CD4-positive, alpha-beta memory T cell (primary cell): ENCODE measurements around the gene EN1. TPM values are rescaled to one million over a fixed set of nuclear protein-coding genes. Genes with fewer than 3 reads are reported as not detected.
A peak's percentile ranks its signal among the peaks of the same experiment; 100 is the strongest.

Experiments
- CTCF ChIA-PET: fragments of 350-600 bp; sonication (Branson Sonifier 250); formaldehyde crosslinking; loops from one replicate; lab custom pipeline; 2021; ENCODE audit warnings: inconsistent platforms; ENCODE audit not compliant: partially characterized antibody; lab: Charles Lee
- POLR2A ChIA-PET: fragments of 350-600 bp; sonication (Branson Sonifier 250); formaldehyde crosslinking; loops from one replicate; lab custom pipeline; 2021; ENCODE audit not compliant: partially characterized antibody; lab: Charles Lee
- DNase-seq, 5 donors: peaks; one replicate each; pipeline versions ENCODE4 v3.0.0 to v3.0.0-alpha.2; 2020 to 2022; ENCODE audit warnings: mixed read lengths in 1 of 5
- H3K27ac ChIP-seq: one replicate; pipeline ENCODE4 v1.7.0; 2013; ENCODE audit warnings: low read depth, low read length
- H3K27me3 ChIP-seq: 2 replicates; pipeline ENCODE4 v1.7.0; 2013; ENCODE audit warnings: mild to moderate bottlenecking, low read length, moderate library complexity; ENCODE audit not compliant: insufficient read depth
- H3K36me3 ChIP-seq: 2 replicates; pipeline ENCODE4 v1.7.0; 2013; ENCODE audit warnings: mild to moderate bottlenecking, low read length, moderate library complexity; ENCODE audit not compliant: insufficient read depth
- H3K4me1 ChIP-seq: 2 replicates; pipeline ENCODE4 v1.7.0; 2013; ENCODE audit warnings: mild to moderate bottlenecking, low read length, moderate library complexity; ENCODE audit not compliant: insufficient read depth
- H3K4me3 ChIP-seq, 2 donors: one replicate each; pipeline ENCODE4 v1.7.0; 2013; ENCODE audit warnings: low read length in 2 of 2, mild to moderate bottlenecking in 1 of 2
- H3K9me3 ChIP-seq, 2 donors: one replicate each; pipeline ENCODE4 v1.7.0; 2013; ENCODE audit warnings: low read length in 2 of 2, control low read depth in 1 of 2; ENCODE audit not compliant: control insufficient read depth in 1 of 2
- H3K27ac Mint-ChIP-seq, 7 donors: one replicate each; pipeline ENCODE4 v1.8.0; 2020 to 2021; ENCODE audit warnings: mixed read lengths in 7 of 7, mild to moderate bottlenecking in 6 of 7, inconsistent platforms in 3 of 7, moderate library complexity in 3 of 7
- H3K27me3 Mint-ChIP-seq, 2 donors: one replicate each; pipeline ENCODE4 v1.8.0; 2020 to 2021; ENCODE audit warnings: mixed read lengths in 2 of 2
- H3K36me3 Mint-ChIP-seq, 2 donors: one replicate each; pipeline ENCODE4 v1.8.0; 2020 to 2021; ENCODE audit warnings: mixed read lengths in 2 of 2, inconsistent platforms in 1 of 2, mild to moderate bottlenecking in 1 of 2
- H3K4me1 Mint-ChIP-seq, 4 donors: one replicate each; pipeline ENCODE4 v1.8.0; 2020 to 2021; ENCODE audit warnings: mixed read lengths in 4 of 4, mild to moderate bottlenecking in 1 of 4
- H3K4me3 Mint-ChIP-seq, 8 donors: one replicate each; pipeline ENCODE4 v1.8.0; 2020 to 2021; ENCODE audit warnings: mixed read lengths in 8 of 8, mild to moderate bottlenecking in 7 of 8, moderate library complexity in 6 of 8, inconsistent platforms in 3 of 8
- H3K9me3 Mint-ChIP-seq, 8 donors: one replicate each; pipeline ENCODE4 v1.8.0; 2020 to 2021; ENCODE audit warnings: mixed read lengths in 8 of 8, mild to moderate bottlenecking in 5 of 8, inconsistent platforms in 3 of 8, moderate library complexity in 1 of 8
- intact Hi-C: fragments of 100-400 bp; cut with micrococcal nuclease; formaldehyde crosslinking; loops from one replicate; pipeline ENCODE4 v1.15.1; 2023
- polyA plus RNA-seq, 2 donors: library from polyadenylated mRNA; unstranded; fragments of 300-500 nt; fragmentation: Illumina TruSeq; gene quantifications; one replicate each; pipeline ENCODE4 v1.2.3, GENCODE V29; 2021
- total RNA-seq, 2 experiments: library from RNA; stranded (reverse); gene quantifications; one replicate each; pipeline ENCODE4 v1.2.3, GENCODE V29; 2021

Gene EN1
- total and polyA plus RNA-seq, 4 experiments from 2014 or later, result not detected

DNA sequence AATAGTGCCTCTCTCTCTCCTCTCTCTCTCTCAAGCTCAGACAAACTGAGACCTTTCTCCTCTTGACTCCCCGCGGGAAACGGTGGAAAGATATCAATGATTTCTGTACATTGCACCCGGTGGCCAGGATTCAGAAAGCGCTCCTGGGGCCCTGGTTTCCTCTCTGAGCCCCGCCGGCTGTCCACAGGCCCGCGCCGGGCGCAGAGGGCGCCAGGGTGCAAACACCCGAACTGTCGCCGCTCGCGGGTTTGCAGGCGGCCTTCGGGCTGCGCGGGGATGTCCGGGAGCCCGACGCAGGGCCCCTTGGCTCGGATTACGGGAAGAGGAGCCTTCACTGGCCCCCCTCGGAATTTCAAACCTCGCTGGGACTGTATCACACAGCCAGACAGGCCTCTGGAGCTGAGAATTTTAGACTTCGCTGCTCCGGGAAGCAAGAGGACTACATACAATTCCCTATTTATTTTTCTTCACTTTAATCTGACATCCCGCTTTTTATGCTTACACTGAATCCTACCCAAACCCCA is 5.2 kb upstream of the EN1 start:
- Histone ChIP-seq H3K9me3 (no peaks in the 10 kb centered on the region), H3K4me3 (no peak overlapping the region), H3K4me1 (peaks cover 19% of the 10 kb centered on the region), H3K27me3 (peaks cover 55% of the 10 kb centered on the region), H3K36me3 (no peaks in the 10 kb centered on the region), H3K27ac (no peak overlapping the region)
- Mint-ChIP-seq H3K36me3 (peaks cover 0 to 3% of the 10 kb centered on the region in 2 donors), H3K27ac (peak overlapping the region in 2 of 7 donors; percentile 55), H3K9me3 (peaks cover 0 to 4% (median 0%) of the 10 kb centered on the region in 8 donors), H3K4me1 (peaks cover 18 to 43% (median 22%) of the 10 kb centered on the region in 4 donors), H3K27me3 (peaks cover 62 to 64% of the 10 kb centered on the region in 2 donors), H3K4me3 (peak overlapping the region in 1 of 8 donors; percentile 13)
- POLR2A ChIA-PET, result no interaction called here
- CTCF ChIA-PET, result interaction anchor here (1.2 to 4.5 kb wide), 2 partner anchors 630 to 806 kb away, joined by 3 to 67 read pairs; no protein-coding TSS in a partner anchor
- DNase-seq, result no peak
- intact Hi-C loops, result no loop called here

DNA sequence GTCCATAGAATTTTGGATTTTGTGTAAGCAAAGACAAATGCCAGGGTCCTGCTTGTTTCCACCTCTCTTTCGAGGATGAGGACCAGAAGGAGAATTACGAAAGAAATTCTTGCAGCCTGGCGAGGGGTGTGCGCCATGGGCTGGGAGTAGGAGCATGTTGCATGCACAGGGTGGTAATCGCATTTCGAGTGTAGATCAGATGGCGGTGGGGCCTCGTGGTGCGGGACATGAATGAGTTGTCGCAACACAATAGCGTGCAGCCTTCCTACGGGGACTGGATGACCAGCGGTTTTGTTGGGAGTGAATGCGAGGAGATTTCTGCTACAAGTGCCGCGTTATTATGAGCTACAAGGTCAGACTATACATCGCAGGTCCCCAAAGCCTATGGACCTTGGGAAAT is 4.2 kb upstream of the EN1 start:
- intact Hi-C loops, result no loop called here
- H3K4me3 Mint-ChIP-seq, result no peak overlapping the region

DNA sequence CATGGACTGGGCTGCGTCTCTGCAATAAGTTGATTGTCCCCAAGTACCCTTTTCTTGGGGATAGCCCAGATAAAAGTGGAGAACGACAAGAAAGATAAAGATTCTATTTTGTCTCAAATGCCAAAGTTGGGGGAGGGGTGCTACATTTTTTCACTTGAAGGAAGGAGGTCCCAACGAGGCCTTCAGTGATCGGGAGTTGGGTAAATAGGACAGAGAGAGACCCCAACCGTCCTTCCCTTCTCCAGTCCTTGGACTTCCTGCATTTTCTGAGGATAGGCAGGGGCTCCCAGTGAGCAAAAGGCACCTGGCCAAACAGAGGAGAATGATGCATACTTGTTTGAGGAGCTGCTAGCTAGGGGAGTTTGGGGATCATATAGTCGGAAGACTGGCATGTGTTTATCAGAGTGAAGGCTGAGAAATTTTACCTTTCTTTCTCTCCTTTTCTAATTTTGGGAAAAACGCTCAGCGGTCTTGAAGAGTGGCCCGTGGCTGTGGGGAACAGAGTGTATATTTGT is 3.5 kb upstream of the EN1 start:
- CTCF ChIA-PET, result no interaction called here
- Mint-ChIP-seq H3K4me3 (peak overlapping the region in 1 of 8 donors; percentile 32), H3K4me1 (peaks cover 14 to 38% (median 17%) of the 10 kb centered on the region in 4 donors), H3K36me3 (peaks cover 0 to 3% of the 10 kb centered on the region in 2 donors), H3K9me3 (peaks cover 0 to 4% (median 0%) of the 10 kb centered on the region in 8 donors), H3K27ac (peak overlapping the region in 1 of 7 donors; percentile 66), H3K27me3 (peaks cover 59 to 61% of the 10 kb centered on the region in 2 donors)
- intact Hi-C loops, result no loop called here
- Histone ChIP-seq H3K4me1 (peaks cover 11% of the 10 kb centered on the region), H3K36me3 (no peaks in the 10 kb centered on the region), H3K27me3 (peaks cover 44% of the 10 kb centered on the region), H3K4me3 (no peak overlapping the region), H3K27ac (no peak overlapping the region), H3K9me3 (no peaks in the 10 kb centered on the region)
- no peak for DNase-seq
- POLR2A ChIA-PET, result no interaction called here

More for the DNA sequence above, 4.2 kb upstream of the EN1 start:
- Mint-ChIP-seq H3K27me3 (peaks cover 64 to 65% of the 10 kb centered on the region in 2 donors), H3K36me3 (peaks cover 0 to 3% of the 10 kb centered on the region in 2 donors), H3K4me1 (peaks cover 19 to 43% (median 22%) of the 10 kb centered on the region in 4 donors), H3K27ac (peak overlapping the region in 1 of 7 donors; percentile 41), H3K9me3 (peaks cover 0 to 4% (median 0%) of the 10 kb centered on the region in 8 donors)
- ChIA-PET POLR2A (no interaction called here), CTCF (interaction anchor here (1.2 to 4.5 kb wide), 2 partner anchors 629 to 805 kb away, joined by 3 to 67 read pairs; no protein-coding TSS in a partner anchor)
- Histone ChIP-seq H3K4me3 (no peak overlapping the region), H3K27ac (no peak overlapping the region), H3K36me3 (no peaks in the 10 kb centered on the region), H3K4me1 (peaks cover 16% of the 10 kb centered on the region), H3K9me3 (no peaks in the 10 kb centered on the region), H3K27me3 (peaks cover 50% of the 10 kb centered on the region)
- no peak for DNase-seq

DNA sequence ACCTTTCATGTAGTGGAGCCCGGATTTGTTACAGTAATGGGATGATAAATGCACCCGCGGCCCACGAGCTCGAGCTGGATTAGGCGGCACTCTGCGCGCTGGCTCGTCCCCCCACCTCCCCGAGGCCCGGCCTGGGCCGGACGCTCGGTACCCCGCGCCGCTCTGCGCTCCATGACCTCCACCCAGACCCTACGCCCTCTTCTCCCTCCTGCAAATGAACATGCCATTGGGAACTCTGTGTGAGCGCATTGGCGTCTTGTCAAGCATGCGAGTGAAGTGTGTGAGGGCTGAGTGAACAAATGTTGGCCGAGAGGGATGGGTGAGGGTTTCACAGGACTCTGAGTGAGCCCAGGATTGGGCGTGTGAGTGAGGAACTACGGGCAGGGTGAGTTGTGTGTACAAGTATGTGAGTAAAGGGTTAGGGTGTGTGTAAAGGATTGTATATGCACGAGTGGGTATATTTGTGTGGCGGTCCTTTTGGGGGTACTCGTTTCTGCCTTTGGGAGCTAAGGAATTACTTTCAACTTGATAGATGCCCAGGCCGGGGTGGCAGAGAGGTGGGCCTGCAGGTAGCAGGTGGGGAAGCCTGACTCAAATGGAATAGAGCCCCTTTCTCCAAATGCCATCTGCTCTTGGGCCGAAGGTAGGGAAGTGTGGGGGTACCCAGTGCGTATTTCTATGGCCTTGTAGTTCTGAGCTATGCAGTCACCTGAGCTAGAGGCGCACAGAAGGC is 2.9 kb upstream of the EN1 start:
- H3K4me3 Mint-ChIP-seq, result peak overlapping the region in 1 of 8 donors; percentile 32
- H3K9me3 Mint-ChIP-seq, result peaks cover 0 to 6% (median 0%) of the 10 kb centered on the region in 8 donors
- DNase-seq, result no peak
- Histone ChIP-seq H3K9me3 (no peaks in the 10 kb centered on the region), H3K4me3 (no peak overlapping the region), H3K27ac (no peak overlapping the region), H3K36me3 (no peaks in the 10 kb centered on the region), H3K4me1 (peaks cover 9% of the 10 kb centered on the region), H3K27me3 (peaks cover 43% of the 10 kb centered on the region)
- peaks cover 63 to 65% of the 10 kb centered on the region in 2 donors for H3K27me3 Mint-ChIP-seq
- intact Hi-C loops, result no loop called here
- POLR2A ChIA-PET, result no interaction called here
- peaks cover 16 to 38% (median 17%) of the 10 kb centered on the region in 4 donors for H3K4me1 Mint-ChIP-seq
- H3K36me3 Mint-ChIP-seq, result peaks cover 0 to 3% of the 10 kb centered on the region in 2 donors
- CTCF ChIA-PET, result interaction anchor here (1.1 to 1.2 kb wide), 2 partner anchors 9 to 627 kb away, joined by 3 read pairs; no protein-coding TSS in a partner anchor
- no peak overlapping the region for H3K27ac Mint-ChIP-seq

DNA sequence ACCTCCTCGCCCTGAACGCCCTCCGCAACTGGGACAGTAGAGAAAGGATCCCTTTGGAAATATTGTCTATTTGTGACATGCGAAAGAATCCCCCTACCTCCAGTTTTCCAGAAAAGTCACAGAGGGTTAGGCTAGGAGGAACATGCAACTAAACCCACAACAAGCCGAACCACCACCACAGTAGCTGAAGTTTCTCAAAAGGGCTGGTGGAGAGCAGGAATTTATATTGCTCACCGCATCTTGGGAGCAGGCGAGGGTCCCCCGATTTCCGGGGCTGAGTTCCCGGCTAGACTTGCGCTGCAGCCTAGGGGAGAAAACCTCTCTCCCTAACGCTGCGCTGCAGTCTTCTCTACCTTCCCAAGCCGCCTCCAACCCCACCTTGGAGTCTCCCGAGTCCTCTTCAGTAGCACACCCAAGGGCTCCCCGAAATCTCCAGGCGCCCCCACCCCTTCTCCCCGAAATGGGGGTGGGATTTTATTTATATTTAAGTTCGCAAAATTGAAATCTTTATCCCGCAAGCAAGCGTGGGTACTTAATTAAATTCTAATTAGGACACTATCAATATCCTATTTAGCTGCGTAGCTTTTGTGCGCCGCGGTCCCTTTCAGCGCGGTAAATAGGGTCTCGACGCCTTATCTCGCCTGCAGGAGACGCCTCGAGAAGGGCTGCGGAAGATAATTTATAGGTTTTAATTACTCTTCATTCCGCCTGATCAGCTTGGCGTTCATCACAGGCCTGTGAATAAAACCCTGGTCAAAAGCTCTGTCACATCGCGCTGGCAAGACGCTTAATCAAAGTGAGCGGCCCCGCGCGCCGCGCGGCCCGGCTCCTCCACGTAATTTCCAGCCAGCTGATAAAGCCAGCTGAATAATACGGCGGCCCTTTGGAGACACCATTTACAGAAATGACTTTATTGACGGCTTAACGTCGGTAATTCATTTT is 2.0 kb upstream of the EN1 start:
- Histone ChIP-seq H3K4me1 (peaks cover 6% of the 10 kb centered on the region), H3K36me3 (no peaks in the 10 kb centered on the region), H3K27me3 (peaks cover 42% of the 10 kb centered on the region), H3K27ac (no peak overlapping the region), H3K9me3 (no peaks in the 10 kb centered on the region), H3K4me3 (no peak overlapping the region)
- ChIA-PET CTCF (interaction anchor here (1.1 to 1.2 kb wide), 2 partner anchors 10 to 626 kb away, joined by 3 read pairs; no protein-coding TSS in a partner anchor), POLR2A (no interaction called here)
- peak overlapping the region in 1 of 8 donors; percentile 47 for H3K4me3 Mint-ChIP-seq
- H3K4me1 Mint-ChIP-seq, result peaks cover 15 to 42% (median 21%) of the 10 kb centered on the region in 4 donors
- peaks cover 0 to 8% (median 0%) of the 10 kb centered on the region in 8 donors for H3K9me3 Mint-ChIP-seq
- H3K27me3 Mint-ChIP-seq, result peaks cover 67 to 74% of the 10 kb centered on the region in 2 donors
- H3K36me3 Mint-ChIP-seq, result peaks cover 0 to 3% of the 10 kb centered on the region in 2 donors
- peak overlapping the region in 1 of 7 donors; percentile 41 for H3K27ac Mint-ChIP-seq
- intact Hi-C loops, result no loop called here
- no peak for DNase-seq

DNA sequence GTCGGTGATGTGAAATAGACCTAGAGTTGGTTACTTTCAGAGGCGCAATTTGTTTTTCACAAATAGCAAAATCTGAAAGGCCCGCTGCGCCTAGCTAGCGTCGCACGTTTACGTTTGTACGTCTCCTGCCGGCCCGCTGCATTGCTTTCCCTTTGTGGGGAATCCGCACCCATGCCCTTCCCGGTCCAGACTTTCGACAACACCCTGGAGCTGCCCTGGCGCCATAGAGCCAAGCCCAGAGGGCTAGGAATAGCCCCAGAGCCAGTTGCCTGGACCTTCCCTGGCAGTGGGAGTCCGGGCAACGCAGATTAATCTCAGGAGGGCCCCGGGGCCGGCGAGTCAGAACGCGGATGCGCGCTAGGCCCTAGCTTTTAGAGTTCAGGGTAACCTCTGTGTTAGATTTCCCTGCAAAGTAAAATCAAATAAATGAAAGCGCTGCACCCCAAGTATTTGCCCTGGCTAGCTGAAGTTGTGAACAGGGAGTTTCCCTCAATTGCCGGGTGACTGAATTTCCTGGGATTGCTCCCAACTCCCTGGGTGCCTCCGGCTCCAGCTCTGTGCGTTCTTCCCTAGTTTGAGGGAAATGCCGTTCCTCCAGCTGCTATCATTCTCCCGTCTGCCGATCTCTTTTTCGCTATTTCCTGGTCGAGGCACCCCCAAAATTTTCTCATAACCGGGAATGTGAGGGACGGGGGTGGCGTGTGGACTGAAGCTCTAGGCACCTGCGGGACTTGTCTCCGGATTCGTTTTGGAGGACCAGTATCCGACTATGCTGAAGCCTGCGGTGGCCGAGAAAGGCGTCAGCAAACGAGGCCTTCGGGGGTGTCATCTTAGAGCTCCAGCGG is 1.2 kb upstream of the EN1 start:
- intact Hi-C loops, result no loop called here
- Histone ChIP-seq H3K9me3 (no peaks in the 10 kb centered on the region), H3K27me3 (peaks cover 46% of the 10 kb centered on the region)

More for the DNA sequence above, 1.2 kb upstream of the EN1 start:
- Mint-ChIP-seq H3K27me3 (peaks cover 66 to 73% of the 10 kb centered on the region in 2 donors), H3K4me3 (peak overlapping the region in 7 of 8 donors; percentile 40 to 76 (median 52)), H3K9me3 (peaks cover 0 to 8% (median 0%) of the 10 kb centered on the region in 8 donors), H3K27ac (peak overlapping the region in 2 of 7 donors; percentile 22 to 77), H3K36me3 (no peaks in the 10 kb centered on the region), H3K4me1 (peaks cover 13 to 35% (median 21%) of the 10 kb centered on the region in 4 donors)
- Histone ChIP-seq H3K27ac (no peak overlapping the region), H3K4me3 (no peak overlapping the region), H3K4me1 (peaks cover 6% of the 10 kb centered on the region), H3K36me3 (no peaks in the 10 kb centered on the region)
- ChIA-PET CTCF (interaction anchor here (0.8 to 1.2 kb wide), 2 partner anchors 11 to 646 kb away, joined by 3 read pairs; no protein-coding TSS in a partner anchor), POLR2A (no interaction called here)
- DNase-seq, result peak in 1 of 5 donors; percentile 13
